ENCODE measurements around the gene P4HB.

DNA sequence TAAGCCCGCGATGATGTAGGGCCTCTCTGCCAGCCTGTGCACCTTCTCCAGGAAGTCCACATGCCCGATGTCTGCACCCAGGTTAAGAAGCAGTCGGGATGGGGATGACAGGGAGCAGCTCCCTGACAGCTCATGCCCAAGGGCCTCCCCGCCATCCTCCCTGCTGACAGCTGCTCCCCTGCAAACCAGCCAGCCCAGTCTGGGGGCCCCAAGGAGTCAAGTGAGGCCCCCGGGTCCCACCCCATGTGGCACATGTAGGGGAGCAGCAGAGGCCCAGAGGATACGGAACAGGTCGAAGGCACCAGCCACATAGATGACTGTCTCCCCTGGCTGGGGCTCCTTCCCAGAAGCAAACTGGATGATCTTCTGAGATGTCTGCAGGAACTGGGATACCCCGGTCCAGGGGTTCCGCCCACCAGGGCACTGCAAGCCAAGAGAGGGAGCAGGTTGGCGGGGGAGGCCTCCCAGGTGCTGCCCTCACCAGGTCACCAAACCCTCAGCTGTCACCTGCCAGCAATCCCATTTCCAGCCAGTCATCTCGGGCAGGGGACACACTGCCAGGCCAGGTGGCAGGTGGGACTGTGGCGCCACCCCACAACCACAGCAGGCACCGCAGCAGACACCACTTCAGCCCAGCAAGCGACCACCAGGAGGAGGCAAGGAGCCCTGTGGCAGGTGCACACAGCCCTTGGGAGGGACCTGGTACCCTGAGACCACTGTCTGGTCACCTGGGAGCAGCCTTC is 46.3 kb upstream of the P4HB start:
- peak; percentile 15; the same call in 1 of the 2 replicates for TF ChIP-seq CTCF (IDR thresholded peaks at IDR 0.05; ENCODE audit: low read length)
- no peak for TF ChIP-seq EZH2 (optimal IDR thresholded peaks at IDR 0.05; ENCODE audit: low read depth, low read length)
- TF ChIP-seq EZH2phosphoT487 (IDR thresholded peaks at IDR 0.05; ENCODE audit: low read length) = no peak
